Measurements from ENCODE around the gene SND1. TPM values are rescaled to one million over a fixed set of nuclear protein-coding genes. Genes with fewer than 3 reads are reported as not detected.

The SND1 gene
- total and polyA plus RNA-seq, 2 donors (not counting 1 experiment from before 2014, with no cell fraction given): 44.4 to 165 TPM

GRCh38 chr7:128081351-128081750, 429.4 kb downstream of the SND1 start:
- no peak for DNase-seq
- H3K27me3 ChIP-seq (replicated peaks in 1 of 4; ENCODE audit: control extremely low read depth in 1 of 4, control insufficient read depth in 3 of 4, insufficient read depth in 4 of 4, low read length in 3 of 4): no peaks in the 10 kb centered on the region
- no peak overlapping the region for H3K9ac ChIP-seq (ENCODE audit: low read length)
- no peak overlapping the region for H2AFZ ChIP-seq (ENCODE audit: insufficient read depth, low read depth, low read length, poor library complexity, severe bottlenecking)
- H3K4me3 Mint-ChIP-seq: no peak overlapping the region
- H4K20me1 ChIP-seq (ENCODE audit: control insufficient read depth, insufficient read depth, low read length, poor library complexity, severe bottlenecking): no peaks in the 10 kb centered on the region
- POLR2A ChIA-PET: no interaction called here
- TF ChIP-seq EZH2 (IDR thresholded peaks at IDR 0.05; ENCODE audit: borderline replicate concordance, insufficient read depth, low read depth, low read length, poor library complexity, severe bottlenecking) (no peak), CTCF (IDR thresholded peaks at IDR 0.05) (no peak)
- CTCF ChIA-PET: no interaction called here
- no peak for ATAC-seq (ENCODE audit: low read depth)
- no peaks in the 10 kb centered on the region for H3K27me3 Mint-ChIP-seq
- no peaks in the 10 kb centered on the region for H3K4me1 Mint-ChIP-seq
- no peak overlapping the region for H3K27ac ChIP-seq (ENCODE audit: low read length in 2 of 2)
- intact Hi-C loops (cut with micrococcal nuclease): no loop called here
- H3K9me3 ChIP-seq (ENCODE audit: control extremely low read depth in 1 of 3, control insufficient read depth in 2 of 3, insufficient read depth in 1 of 3, low read length in 2 of 3): no peaks in the 10 kb centered on the region
- peaks cover 8 to 68% of the 10 kb centered on the region in 2 experiments for H3K36me3 ChIP-seq (replicated peaks in 1 of 2; ENCODE audit: control extremely low read depth in 1 of 2, control insufficient read depth in 1 of 2, extremely low read depth in 1 of 2, insufficient read depth in 2 of 2, low read length in 1 of 2)
- no peaks in the 10 kb centered on the region for H3K79me2 ChIP-seq (ENCODE audit: control insufficient read depth, insufficient read depth, low read length)
- no peak overlapping the region for H3K4me3 ChIP-seq (ENCODE audit: control extremely low read depth in 1 of 5, extremely low read depth in 1 of 5, insufficient read depth in 1 of 5, low read depth in 2 of 5, low read length in 4 of 5)
- no peak overlapping the region for H3K27ac Mint-ChIP-seq
- no peaks in the 10 kb centered on the region for H3K9me3 Mint-ChIP-seq (ENCODE audit: insufficient read depth)
- H3K4me1 ChIP-seq (ENCODE audit: control insufficient read depth in 2 of 2, insufficient read depth in 2 of 2, low read length in 2 of 2): no peaks in the 10 kb centered on the region
- WGBS (ENCODE audit: insufficient coverage): 97% methylated on average over 11 of the region's 11 CpGs
- no peak overlapping the region for H3K4me2 ChIP-seq (replicated peaks; ENCODE audit: low read depth, low read length, poor library complexity, severe bottlenecking)

GRCh38 chr7:128081808-128082207, 429.8 kb downstream of the SND1 start:
- WGBS (ENCODE audit: insufficient coverage): 98% methylated on average over 8 of the region's 8 CpGs
- Histone ChIP-seq H3K27me3 (replicated peaks in 1 of 4; ENCODE audit: control extremely low read depth in 1 of 4, control insufficient read depth in 3 of 4, insufficient read depth in 4 of 4, low read length in 3 of 4) (no peaks in the 10 kb centered on the region), H2AFZ (ENCODE audit: insufficient read depth, low read depth, low read length, poor library complexity, severe bottlenecking) (no peak overlapping the region), H3K4me3 (ENCODE audit: control extremely low read depth in 1 of 5, extremely low read depth in 1 of 5, insufficient read depth in 1 of 5, low read depth in 2 of 5, low read length in 4 of 5) (no peak overlapping the region), H3K9ac (ENCODE audit: low read length) (no peak overlapping the region), H3K79me2 (ENCODE audit: control insufficient read depth, insufficient read depth, low read length) (no peaks in the 10 kb centered on the region), H3K9me3 (ENCODE audit: control extremely low read depth in 1 of 3, control insufficient read depth in 2 of 3, insufficient read depth in 1 of 3, low read length in 2 of 3) (no peaks in the 10 kb centered on the region), H3K4me2 (replicated peaks; ENCODE audit: low read depth, low read length, poor library complexity, severe bottlenecking) (no peak overlapping the region), H3K4me1 (ENCODE audit: control insufficient read depth in 2 of 2, insufficient read depth in 2 of 2, low read length in 2 of 2) (no peaks in the 10 kb centered on the region), H4K20me1 (ENCODE audit: control insufficient read depth, insufficient read depth, low read length, poor library complexity, severe bottlenecking) (no peaks in the 10 kb centered on the region), H3K27ac (ENCODE audit: low read length in 2 of 2) (no peak overlapping the region), H3K36me3 (replicated peaks in 1 of 2; ENCODE audit: control extremely low read depth in 1 of 2, control insufficient read depth in 1 of 2, extremely low read depth in 1 of 2, insufficient read depth in 2 of 2, low read length in 1 of 2) (peaks cover 8 to 68% of the 10 kb centered on the region in 2 experiments)
- DNase-seq (no peak), ATAC-seq (ENCODE audit: low read depth) (no peak)
- H3K27ac Mint-ChIP-seq: no peak overlapping the region
- H3K4me3 Mint-ChIP-seq: no peak overlapping the region
- H3K4me1 Mint-ChIP-seq: no peaks in the 10 kb centered on the region
- no peaks in the 10 kb centered on the region for H3K9me3 Mint-ChIP-seq (ENCODE audit: insufficient read depth)
- intact Hi-C loops (cut with micrococcal nuclease): no loop called here
- no peak for TF ChIP-seq CTCF (IDR thresholded peaks at IDR 0.05)
- no peak for TF ChIP-seq EZH2 (IDR thresholded peaks at IDR 0.05; ENCODE audit: borderline replicate concordance, insufficient read depth, low read depth, low read length, poor library complexity, severe bottlenecking)
- POLR2A ChIA-PET: interaction anchor here (0.6 kb wide), 1 partner anchor 618 kb away, joined by 3 read pairs; no protein-coding TSS in a partner anchor
- no peaks in the 10 kb centered on the region for H3K27me3 Mint-ChIP-seq
- CTCF ChIA-PET: interaction anchor here (1.2 kb wide), 1 partner anchor 128 kb away, joined by 3 read pairs; no protein-coding TSS in a partner anchor

Measured in B cell (primary cell).